ENCODE data around the gene TMEM202. TPM values are rescaled to one million over a fixed set of nuclear protein-coding genes. Genes with fewer than 3 reads are reported as not detected.

Gene TMEM202
- total and polyA plus RNA-seq, 2 of the 13 experiments (the other 11 are each of a cell fraction or from before 2014, with no cell fraction given) = not detected

DNA sequence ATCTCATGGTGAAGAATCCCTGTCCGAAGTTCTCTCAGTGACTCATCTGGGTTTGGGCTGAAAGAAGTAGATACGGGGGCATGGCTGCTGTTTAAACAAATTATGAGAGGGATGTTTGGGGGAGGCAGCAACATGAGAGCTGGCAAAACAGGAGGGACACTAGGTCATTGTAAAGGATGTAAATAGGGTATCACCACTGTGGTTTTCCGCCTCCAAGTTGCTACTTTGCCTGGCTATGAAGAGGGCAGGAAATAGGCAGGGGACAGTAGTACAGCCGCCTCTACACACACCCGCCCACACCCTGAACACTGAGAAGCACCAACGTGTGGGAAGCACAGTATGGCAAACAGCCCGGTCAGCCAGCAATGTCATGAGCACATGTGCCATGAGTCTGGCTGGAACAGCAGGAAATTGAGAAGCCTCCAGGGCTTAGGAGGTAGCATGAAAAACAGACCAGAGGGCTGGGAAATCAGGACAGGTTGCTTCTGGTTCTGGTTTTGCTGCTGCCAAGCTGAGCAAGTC, 39.4 kb upstream of the TMEM202 start:
- Histone ChIP-seq H3K79me2 (ENCODE audit: insufficient read depth, low read length) (peaks cover 43% of the 10 kb centered on the region), H3K9ac (ENCODE audit: insufficient read depth, low read depth, low read length) (0 out of 2 replicates have a peak overlapping the region, but pooled peaks have one; percentile 12), H3K4me2 (ENCODE audit: low read depth, low read length) (peak overlapping the region; percentile 43), H3K27ac (ENCODE audit: extremely low read length, insufficient read depth, low read length) (peak overlapping the region; percentile 20), H2AFZ (ENCODE audit: low read length) (no peak overlapping the region), H3K9me3 (ENCODE audit: low read length) (no peaks in the 10 kb centered on the region), H4K20me1 (ENCODE audit: insufficient read depth, low read length) (no peaks in the 10 kb centered on the region), H3K4me3 (replicated peaks in 1 of 3; ENCODE audit: insufficient read depth in 1 of 3, low read depth in 2 of 3, low read length in 3 of 3) (no peak overlapping the region), H3K4me1 (ENCODE audit: insufficient read depth, low read length) (peaks cover 27% of the 10 kb centered on the region), H3K36me3 (replicated peaks in 1 of 2; ENCODE audit: control insufficient read depth in 1 of 2, insufficient read depth in 2 of 2, low read length in 2 of 2) (peaks cover 25 to 50% of the 10 kb centered on the region in 2 experiments), H3K27me3 (ENCODE audit: control insufficient read depth in 1 of 2, insufficient read depth in 2 of 2, low read length in 2 of 2) (no peaks in the 10 kb centered on the region)
- ChIA-PET POLR2A (interaction anchor here (1.3 to 1.4 kb wide), 2 partner anchors 10 to 17 kb away, joined by 4 to 7 read pairs; partner anchors contain the start of gene HEXA), CTCF (ENCODE audit: low intra/inter-chr PET ratio, low total read pairs) (no interaction called here)
- no TSS peak for BruUV-seq (replicated peaks)
- intact Hi-C loops (cut with micrococcal nuclease; ENCODE audit: unreplicated experiment) = no loop called here
- DNase-seq (ENCODE audit: low spot score) (peak; percentile 83), FAIRE-seq (no peak), ATAC-seq (peak; percentile 88)
- in situ Hi-C loops (cut with HindIII; ENCODE audit: extremely low pct_ligation_motif_present, low pct_unique_long_range_greater_than_20kb) = no loop called here
- WGBS (ENCODE audit: low lambda C conversion rate) = 45% methylated on average over 7 of the region's 7 CpGs
- TF ChIP-seq, protein P1, sequence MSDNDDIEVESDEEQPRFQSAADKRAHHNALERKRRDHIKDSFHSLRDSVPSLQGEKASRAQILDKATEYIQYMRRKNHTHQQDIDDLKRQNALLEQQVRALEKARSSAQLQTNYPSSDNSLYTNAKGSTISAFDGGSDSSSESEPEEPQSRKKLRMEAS (IDR thresholded peaks at IDR 0.05) = peak; percentile 40; the same call in 1 of the 2 replicates
- TF ChIP-seq, protein P2, sequence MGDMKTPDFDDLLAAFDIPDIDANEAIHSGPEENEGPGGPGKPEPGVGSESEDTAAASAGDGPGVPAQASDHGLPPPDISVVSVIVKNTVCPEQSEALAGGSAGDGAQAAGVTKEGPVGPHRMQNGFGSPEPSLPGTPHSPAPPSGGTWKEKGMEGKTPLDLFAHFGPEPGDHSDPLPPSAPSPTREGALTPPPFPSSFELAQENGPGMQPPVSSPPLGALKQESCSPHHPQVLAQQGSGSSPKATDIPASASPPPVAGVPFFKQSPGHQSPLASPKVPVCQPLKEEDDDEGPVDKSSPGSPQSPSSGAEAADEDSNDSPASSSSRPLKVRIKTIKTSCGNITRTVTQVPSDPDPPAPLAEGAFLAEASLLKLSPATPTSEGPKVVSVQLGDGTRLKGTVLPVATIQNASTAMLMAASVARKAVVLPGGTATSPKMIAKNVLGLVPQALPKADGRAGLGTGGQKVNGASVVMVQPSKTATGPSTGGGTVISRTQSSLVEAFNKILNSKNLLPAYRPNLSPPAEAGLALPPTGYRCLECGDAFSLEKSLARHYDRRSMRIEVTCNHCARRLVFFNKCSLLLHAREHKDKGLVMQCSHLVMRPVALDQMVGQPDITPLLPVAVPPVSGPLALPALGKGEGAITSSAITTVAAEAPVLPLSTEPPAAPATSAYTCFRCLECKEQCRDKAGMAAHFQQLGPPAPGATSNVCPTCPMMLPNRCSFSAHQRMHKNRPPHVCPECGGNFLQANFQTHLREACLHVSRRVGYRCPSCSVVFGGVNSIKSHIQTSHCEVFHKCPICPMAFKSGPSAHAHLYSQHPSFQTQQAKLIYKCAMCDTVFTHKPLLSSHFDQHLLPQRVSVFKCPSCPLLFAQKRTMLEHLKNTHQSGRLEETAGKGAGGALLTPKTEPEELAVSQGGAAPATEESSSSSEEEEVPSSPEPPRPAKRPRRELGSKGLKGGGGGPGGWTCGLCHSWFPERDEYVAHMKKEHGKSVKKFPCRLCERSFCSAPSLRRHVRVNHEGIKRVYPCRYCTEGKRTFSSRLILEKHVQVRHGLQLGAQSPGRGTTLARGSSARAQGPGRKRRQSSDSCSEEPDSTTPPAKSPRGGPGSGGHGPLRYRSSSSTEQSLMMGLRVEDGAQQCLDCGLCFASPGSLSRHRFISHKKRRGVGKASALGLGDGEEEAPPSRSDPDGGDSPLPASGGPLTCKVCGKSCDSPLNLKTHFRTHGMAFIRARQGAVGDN (CRISPR knock-in tag; IDR thresholded peaks at IDR 0.05) = peak; percentile 47; the same call in 1 of the 2 replicates
- TF ChIP-seq LCORL (IDR thresholded peaks at IDR 0.05) = peak; percentile 52; the same call in 1 of the 2 replicates
- TF ChIP-seq LCORL (CRISPR knock-in tag; IDR thresholded peaks at IDR 0.05) = no peak
- TF ChIP-seq, protein P3, sequence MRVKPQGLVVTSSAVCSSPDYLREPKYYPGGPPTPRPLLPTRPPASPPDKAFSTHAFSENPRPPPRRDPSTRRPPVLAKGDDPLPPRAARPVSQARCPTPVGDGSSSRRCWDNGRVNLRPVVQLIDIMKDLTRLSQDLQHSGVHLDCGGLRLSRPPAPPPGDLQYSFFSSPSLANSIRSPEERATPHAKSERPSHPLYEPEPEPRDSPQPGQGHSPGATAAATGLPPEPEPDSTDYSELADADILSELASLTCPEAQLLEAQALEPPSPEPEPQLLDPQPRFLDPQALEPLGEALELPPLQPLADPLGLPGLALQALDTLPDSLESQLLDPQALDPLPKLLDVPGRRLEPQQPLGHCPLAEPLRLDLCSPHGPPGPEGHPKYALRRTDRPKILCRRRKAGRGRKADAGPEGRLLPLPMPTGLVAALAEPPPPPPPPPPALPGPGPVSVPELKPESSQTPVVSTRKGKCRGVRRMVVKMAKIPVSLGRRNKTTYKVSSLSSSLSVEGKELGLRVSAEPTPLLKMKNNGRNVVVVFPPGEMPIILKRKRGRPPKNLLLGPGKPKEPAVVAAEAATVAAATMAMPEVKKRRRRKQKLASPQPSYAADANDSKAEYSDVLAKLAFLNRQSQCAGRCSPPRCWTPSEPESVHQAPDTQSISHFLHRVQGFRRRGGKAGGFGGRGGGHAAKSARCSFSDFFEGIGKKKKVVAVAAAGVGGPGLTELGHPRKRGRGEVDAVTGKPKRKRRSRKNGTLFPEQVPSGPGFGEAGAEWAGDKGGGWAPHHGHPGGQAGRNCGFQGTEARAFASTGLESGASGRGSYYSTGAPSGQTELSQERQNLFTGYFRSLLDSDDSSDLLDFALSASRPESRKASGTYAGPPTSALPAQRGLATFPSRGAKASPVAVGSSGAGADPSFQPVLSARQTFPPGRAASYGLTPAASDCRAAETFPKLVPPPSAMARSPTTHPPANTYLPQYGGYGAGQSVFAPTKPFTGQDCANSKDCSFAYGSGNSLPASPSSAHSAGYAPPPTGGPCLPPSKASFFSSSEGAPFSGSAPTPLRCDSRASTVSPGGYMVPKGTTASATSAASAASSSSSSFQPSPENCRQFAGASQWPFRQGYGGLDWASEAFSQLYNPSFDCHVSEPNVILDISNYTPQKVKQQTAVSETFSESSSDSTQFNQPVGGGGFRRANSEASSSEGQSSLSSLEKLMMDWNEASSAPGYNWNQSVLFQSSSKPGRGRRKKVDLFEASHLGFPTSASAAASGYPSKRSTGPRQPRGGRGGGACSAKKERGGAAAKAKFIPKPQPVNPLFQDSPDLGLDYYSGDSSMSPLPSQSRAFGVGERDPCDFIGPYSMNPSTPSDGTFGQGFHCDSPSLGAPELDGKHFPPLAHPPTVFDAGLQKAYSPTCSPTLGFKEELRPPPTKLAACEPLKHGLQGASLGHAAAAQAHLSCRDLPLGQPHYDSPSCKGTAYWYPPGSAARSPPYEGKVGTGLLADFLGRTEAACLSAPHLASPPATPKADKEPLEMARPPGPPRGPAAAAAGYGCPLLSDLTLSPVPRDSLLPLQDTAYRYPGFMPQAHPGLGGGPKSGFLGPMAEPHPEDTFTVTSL (CRISPR knock-in tag; IDR thresholded peaks at IDR 0.05; ENCODE audit: borderline replicate concordance) = 0 out of 2 replicates have a peak, but pooled peaks have one; percentile 37
- TF ChIP-seq SRY (CRISPR knock-in tag; IDR thresholded peaks at IDR 0.05) = no peak
- no peak for TF ChIP-seq ZBTB7A (CRISPR knock-in tag; IDR thresholded peaks at IDR 0.05)
- no peak for TF ChIP-seq ZNF660 (CRISPR knock-in tag; IDR thresholded peaks at IDR 0.05; ENCODE audit: borderline replicate concordance, low read depth)
- TF ChIP-seq, protein P4, sequence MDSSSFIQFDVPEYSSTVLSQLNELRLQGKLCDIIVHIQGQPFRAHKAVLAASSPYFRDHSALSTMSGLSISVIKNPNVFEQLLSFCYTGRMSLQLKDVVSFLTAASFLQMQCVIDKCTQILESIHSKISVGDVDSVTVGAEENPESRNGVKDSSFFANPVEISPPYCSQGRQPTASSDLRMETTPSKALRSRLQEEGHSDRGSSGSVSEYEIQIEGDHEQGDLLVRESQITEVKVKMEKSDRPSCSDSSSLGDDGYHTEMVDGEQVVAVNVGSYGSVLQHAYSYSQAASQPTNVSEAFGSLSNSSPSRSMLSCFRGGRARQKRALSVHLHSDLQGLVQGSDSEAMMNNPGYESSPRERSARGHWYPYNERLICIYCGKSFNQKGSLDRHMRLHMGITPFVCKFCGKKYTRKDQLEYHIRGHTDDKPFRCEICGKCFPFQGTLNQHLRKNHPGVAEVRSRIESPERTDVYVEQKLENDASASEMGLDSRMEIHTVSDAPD (CRISPR knock-in tag; IDR thresholded peaks at IDR 0.05) = 0 out of 2 replicates have a peak, but pooled peaks have one; percentile 29
- no peak for TF ChIP-seq ARNT (IDR thresholded peaks at IDR 0.05)
- TF ChIP-seq MYC (CRISPR knock-in tag; IDR thresholded peaks at IDR 0.05; ENCODE audit: borderline replicate concordance) = peak; percentile 42; the same call in 1 of the 2 replicates
- no peak for TF ChIP-seq ZNF510 (CRISPR knock-in tag; IDR thresholded peaks at IDR 0.05; ENCODE audit: low read depth)
- peak; percentile 26; the same call in 1 of the 2 replicates for TF ChIP-seq RARA (CRISPR knock-in tag; IDR thresholded peaks at IDR 0.05)

Data from HepG2 (cell line).